ENCODE results near the gene LINGO3.

- no peak for TF ChIP-seq POLR2A (IDR thresholded peaks at IDR 0.05)
- TF ChIP-seq CTCF (IDR thresholded peaks at IDR 0.05 in 8 of 11, conservative IDR thresholded peaks at IDR 0.05 in 3 of 11): no peak
Measured at GRCh38 chr19:2336528-2337328, 28.8 kb upstream of the LINGO3 start.

Measured in spleen (tissue), 7 donors.